HG03575 (cell line): ENCODE measurements around the gene MIR17HG.

Experiments
- ATAC-seq: cut with Tn5 transposase; IDR thresholded peaks from one replicate; pipeline ENCODE4 v1.9.1; 2021; ENCODE audit not compliant: unreplicated experiment, insufficient number of reproducible peaks, low FRiP score; ENCODE audit errors: extremely low read depth

The MIR17HG gene

GRCh38 chr13:91359631-91360030 is 12.1 kb downstream of the MIR17HG start:
- ATAC-seq, result no peak

DNA sequence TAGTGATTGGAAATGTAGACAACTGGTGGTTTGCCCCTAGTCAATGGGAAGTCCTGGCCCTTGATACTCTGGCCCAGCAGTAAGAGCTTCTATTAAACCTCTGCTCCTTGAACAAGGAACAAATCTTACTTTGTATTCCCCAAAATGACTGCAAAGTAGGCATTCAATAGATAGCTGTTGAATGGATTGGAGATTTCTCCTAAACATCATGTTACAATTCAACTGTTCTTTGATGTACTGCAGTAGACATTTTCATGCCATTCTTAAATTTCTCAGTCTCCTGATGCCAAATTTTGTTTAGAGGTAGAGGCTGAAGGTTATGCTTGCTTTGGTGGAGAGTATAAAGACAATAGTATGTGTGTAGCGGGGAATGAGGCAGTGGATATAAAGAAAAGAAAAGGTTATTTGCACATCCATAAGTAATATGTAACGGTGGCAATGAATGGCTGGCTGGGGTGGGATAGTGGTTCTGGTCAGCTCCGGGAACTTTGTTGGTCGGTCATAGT is 12.8 kb downstream of the MIR17HG start:
- no peak for ATAC-seq

- ATAC-seq, result no peak
Measured at GRCh38 chr13:91361755-91362271, 14.3 kb downstream of the MIR17HG start.

DNA sequence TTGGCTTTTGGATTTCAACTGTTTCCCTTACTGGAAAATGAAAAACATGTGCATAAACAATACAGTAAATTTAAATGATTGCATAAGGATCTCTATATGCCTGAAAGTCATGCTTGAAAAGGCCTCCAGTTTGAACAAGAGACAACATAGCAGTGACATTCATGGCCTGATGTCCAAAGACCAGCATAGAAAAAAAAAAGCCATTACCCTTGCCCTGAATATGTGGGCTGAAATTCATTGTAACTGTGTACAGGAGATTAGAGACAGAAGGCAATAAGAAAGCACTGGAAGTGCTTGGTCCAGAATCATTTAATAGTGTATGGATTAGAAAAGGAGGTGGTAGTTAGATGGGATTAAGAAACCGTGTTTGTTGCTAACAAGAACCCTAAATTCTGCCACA is 15.4 kb downstream of the MIR17HG start:
- ATAC-seq, result no peak

DNA sequence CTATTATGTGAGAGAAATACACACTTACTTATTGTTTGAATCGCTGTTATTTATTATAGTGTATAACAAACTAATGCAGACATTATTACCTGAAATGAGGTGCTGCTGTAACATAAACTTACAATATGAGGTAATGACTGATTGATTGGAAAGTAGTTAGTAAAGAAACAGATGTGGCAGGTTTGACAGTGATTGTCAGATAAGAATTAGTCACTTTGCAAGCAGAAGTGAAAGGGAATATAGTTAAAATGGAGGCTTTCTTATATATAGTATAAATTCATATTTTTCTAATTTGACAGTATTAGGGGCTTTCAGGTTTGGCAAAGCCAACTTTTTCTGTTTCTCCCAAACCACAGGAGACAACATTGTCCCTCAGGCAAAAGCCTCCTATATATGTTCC is 20.6 kb downstream of the MIR17HG start:
- no peak for ATAC-seq

DNA sequence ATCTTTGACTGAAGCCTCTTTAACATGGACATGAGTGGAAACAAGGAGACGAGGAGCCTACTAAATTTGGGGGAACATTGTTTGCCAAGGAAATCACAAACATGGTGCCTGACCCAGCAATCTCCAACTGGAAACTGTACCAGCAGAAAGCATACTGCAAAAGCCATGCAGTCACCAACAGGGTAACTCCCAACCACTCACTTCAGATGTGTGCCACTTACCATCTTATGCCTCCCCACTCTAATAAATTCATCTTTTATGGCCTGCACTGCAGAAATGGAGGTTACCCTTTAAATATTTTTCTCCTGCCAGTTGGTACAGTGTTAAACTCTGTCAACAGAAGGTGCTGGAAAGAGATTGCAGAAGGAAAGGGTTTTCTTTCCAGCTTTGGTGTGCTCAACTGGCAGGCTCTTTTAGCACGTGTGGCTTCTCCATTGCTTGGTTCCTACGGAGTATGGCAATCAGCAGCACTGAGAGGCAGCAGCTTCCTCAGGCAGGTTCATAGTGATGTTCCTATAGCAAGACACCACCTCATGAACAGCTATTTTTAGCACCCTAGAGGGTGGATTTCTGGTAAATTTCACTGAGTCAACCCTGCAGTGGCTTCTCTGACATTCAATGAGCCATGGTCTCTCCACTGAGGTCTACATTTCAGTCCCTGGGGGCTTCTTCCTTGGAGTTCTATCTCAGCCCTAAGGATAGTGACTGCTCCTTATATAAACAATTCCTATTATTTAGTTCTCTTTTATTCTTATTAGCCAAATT is 21.4 kb downstream of the MIR17HG start:
- no peak for ATAC-seq

DNA sequence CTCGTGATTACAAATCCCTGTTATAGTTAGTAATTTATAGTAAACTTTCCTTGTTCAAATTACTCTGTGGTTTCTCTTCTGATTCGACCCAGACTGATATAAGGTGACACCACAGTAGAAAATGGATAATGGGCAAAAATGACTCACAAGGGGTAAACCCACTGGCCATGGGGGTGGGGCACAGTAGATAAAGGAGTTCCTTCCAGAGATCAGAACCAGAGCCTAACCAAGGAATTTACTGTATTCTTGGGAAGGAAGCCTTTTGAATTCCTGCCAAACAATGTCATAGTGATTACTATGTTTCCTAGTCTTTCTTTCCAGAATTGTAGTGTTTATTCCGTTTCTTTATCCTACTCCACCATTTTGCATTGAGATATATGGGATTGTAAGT is 21.9 kb downstream of the MIR17HG start:
- ATAC-seq, result no peak

- no peak for ATAC-seq
Measured at GRCh38 chr13:91370501-91370900, 23.0 kb downstream of the MIR17HG start.

- ATAC-seq, result no peak
Measured at GRCh38 chr13:91372911-91373310, 25.4 kb downstream of the MIR17HG start.

- peak; percentile 88 for ATAC-seq
Measured at GRCh38 chr13:91375116-91375729, 27.7 kb downstream of the MIR17HG start.

GRCh38 chr13:91381371-91381770 is 33.9 kb downstream of the MIR17HG start:
- no peak for ATAC-seq

DNA sequence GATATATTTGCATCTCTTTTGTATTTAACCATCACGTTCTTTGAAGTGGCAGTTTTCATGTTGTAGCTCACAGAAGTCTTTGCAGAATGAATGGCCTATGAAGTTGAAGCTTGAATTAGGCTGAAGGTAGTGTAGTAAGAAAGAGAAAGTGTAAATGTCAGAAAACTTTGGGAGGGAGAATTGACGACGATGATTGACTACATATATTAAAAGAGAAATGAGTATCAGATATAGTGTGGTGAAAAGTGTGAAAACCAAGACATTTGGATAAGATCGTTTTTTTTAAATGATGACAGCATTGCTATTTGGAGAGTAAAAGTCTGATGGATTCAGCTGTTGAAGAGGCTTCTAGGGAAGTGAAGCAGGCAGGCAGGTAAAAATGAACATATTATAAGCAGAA is 36.3 kb downstream of the MIR17HG start:
- ATAC-seq, result no peak

GRCh38 chr13:91384896-91385295 is 37.4 kb downstream of the MIR17HG start:
- ATAC-seq, result no peak

- no peak for ATAC-seq
Measured at GRCh38 chr13:91389186-91389585, 41.7 kb downstream of the MIR17HG start.

GRCh38 chr13:91397595-91397994 is 50.1 kb downstream of the MIR17HG start:
- ATAC-seq, result no peak

DNA sequence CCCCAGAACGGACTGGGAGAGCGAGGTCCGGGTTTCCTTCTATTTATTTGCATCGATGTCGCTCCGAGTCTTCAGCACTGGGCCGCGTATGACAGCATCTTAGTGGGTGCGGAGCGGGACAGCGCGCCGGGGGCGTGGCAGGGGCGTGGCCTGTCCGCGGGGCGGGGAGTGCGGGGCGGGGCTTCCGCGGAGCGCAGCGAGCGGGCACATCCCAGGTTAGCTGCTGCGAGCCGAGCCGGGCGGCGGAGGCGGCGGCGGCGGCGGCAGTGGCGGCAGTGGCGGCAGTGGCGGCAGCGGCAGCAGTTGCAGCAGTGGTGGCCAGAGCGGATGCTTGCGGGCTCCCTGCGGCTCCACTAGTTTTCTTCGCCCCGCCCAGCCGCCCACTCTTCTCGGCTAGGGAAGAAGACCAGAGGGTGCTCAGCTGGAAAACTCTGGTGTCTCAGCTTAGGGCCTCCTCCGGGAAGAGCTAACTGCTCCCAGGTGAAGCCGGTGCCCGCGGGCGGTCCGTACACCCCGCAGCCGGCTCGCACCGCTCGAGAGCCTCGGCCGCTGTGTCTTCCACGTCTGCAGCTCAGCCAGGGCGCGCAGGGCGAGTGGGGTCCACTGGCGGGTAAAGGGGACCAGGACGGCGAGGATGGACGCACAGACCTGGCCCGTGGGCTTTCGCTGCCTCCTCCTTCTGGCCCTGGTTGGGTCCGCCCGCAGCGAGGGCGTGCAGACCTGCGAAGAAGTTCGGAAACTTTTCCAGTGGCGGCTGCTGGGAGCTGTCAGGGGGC is 51.1 kb downstream of the MIR17HG start, which contains the start of gene GPC5:
Gene GPC5 (plus strand): TSS at position 209 of the 776 bp plus-strand sequence.
- peak; percentile 70 for ATAC-seq

- ATAC-seq, result no peak
Measured at GRCh38 chr13:91399189-91400062, 51.9 kb downstream of the MIR17HG start.

GRCh38 chr13:91400063-91400399 is 52.5 kb downstream of the MIR17HG start:
- no peak for ATAC-seq

GRCh38 chr13:91400671-91401070 is 53.2 kb downstream of the MIR17HG start:
- no peak for ATAC-seq
